Skeletal muscle satellite cell (primary cell): ENCODE data around the gene NATD1.
"Not testable (repeated sequence)": the region's sequence is repeated elsewhere in the genome, so short reads cannot be mapped to it uniquely, and the experiment has no call there.

ENCODE experiments used
- H3K27me3 ChIP-seq: 2 replicates; pipeline ENCODE4 v1.7.0; 2013; ENCODE audit warnings: low read length; ENCODE audit not compliant: control insufficient read depth, insufficient read depth
- H3K36me3 ChIP-seq: 2 replicates; pipeline ENCODE4 v1.7.0; 2013; ENCODE audit warnings: mild to moderate bottlenecking, control low read depth, low read length; ENCODE audit not compliant: insufficient read depth
- H3K4me1 ChIP-seq: 2 replicates; pipeline ENCODE4 v1.7.0; 2013; ENCODE audit warnings: low read length; ENCODE audit not compliant: control insufficient read depth, insufficient read depth
- H3K4me2 ChIP-seq: 2 replicates; pipeline ENCODE4 v1.7.0; 2013; ENCODE audit warnings: mild to moderate bottlenecking, low read length
- H3K4me3 ChIP-seq: 2 replicates; pipeline ENCODE4 v1.7.0; 2013; ENCODE audit warnings: low read length
- H3K9ac ChIP-seq: 2 replicates; pipeline ENCODE4 v1.7.0; 2013; ENCODE audit warnings: mild to moderate bottlenecking, low read depth, low read length, moderate library complexity
- H3K9me3 ChIP-seq: replicated peaks from 2 replicates; pipeline ENCODE4 v1.7.0; 2013; ENCODE audit warnings: mild to moderate bottlenecking, control low read depth, low read length

Gene NATD1

DNA sequence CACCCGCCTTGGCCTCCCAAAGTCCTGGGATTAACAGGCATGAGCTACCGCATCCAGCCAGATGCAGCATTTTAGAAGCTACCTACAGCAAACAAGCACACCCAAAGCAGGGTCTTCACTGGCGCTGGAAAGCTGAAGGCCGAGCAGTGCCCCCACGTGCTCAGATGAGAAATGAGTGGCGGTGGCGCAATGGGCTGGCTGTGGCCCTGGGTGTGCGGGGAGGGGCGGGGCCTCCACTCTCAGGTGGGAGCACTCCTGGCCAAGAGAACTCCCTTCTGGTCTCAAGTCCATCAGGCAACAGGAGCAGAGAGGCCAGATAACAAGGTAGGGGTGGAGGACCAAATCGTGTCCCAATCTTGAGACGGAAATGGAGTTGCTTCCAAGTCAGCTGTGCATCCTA lies 51.3 kb downstream of the NATD1 start:
- Histone ChIP-seq H3K27me3 (no peaks in the 10 kb centered on the region), H3K4me3 (no peak overlapping the region), H3K4me2 (no peak overlapping the region), H3K36me3 (peaks cover 21% of the 10 kb centered on the region), H3K9ac (no peak overlapping the region), H3K9me3 (no peaks in the 10 kb centered on the region), H3K4me1 (peaks cover 18% of the 10 kb centered on the region)

DNA sequence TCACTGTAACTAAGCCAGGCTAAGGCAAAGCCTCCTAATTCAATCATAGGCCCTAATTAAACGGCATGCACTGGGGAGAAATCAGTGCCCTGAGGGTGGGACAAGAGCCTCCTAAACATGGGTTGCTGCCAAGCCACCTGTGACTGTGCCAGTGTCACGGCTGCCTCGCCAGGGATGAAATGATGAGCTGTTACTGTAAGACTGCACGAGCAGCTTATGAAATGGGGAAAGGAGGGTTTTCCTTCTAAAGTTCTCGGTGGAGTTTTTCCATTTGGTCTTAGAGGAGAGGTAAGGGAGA lies 52.0 kb downstream of the NATD1 start:
- H3K9me3 ChIP-seq: no peaks in the 10 kb centered on the region
- no peak overlapping the region for H3K4me3 ChIP-seq
- H3K4me1 ChIP-seq: peaks cover 18% of the 10 kb centered on the region
- peaks cover 27% of the 10 kb centered on the region for H3K36me3 ChIP-seq
- no peak overlapping the region for H3K9ac ChIP-seq
- H3K4me2 ChIP-seq: no peak overlapping the region
- no peaks in the 10 kb centered on the region for H3K27me3 ChIP-seq

- Histone ChIP-seq H3K9me3 (no peaks in the 10 kb centered on the region), H3K27me3 (no peaks in the 10 kb centered on the region), H3K4me2 (no peak overlapping the region), H3K9ac (no peak overlapping the region), H3K36me3 (peaks cover 27% of the 10 kb centered on the region), H3K4me1 (peaks cover 18% of the 10 kb centered on the region), H3K4me3 (no peak overlapping the region)
Observed at GRCh38 chr17:21200590-21201297, 52.5 kb downstream of the NATD1 start.

- H3K4me3 ChIP-seq: no peak overlapping the region
- H3K36me3 ChIP-seq: peaks cover 27% of the 10 kb centered on the region
- peaks cover 15% of the 10 kb centered on the region for H3K4me1 ChIP-seq
- no peaks in the 10 kb centered on the region for H3K27me3 ChIP-seq
- no peak overlapping the region for H3K4me2 ChIP-seq
- no peaks in the 10 kb centered on the region for H3K9me3 ChIP-seq
- no peak overlapping the region for H3K9ac ChIP-seq
Observed at GRCh38 chr17:21199856-21200255, 53.4 kb downstream of the NATD1 start.

DNA sequence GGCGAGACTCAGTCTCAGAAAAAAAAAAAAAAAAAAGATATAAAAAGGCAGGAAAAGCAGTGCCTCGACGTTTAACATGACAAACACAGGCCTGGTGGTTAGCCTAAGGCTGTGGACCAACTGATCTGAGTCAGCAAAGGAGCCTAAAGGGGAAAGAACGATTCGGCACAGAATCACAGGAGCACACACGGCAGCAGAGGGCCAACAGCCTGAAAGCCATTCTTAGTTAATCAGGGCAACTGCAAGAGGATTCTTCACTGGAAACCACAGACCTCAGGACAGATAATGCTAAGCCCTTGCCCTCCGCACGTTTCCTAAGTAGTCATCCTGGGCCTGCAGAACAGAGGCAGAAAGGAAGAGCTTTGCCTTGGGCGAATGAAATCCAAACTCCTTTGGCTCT lies 53.9 kb downstream of the NATD1 start:
- H3K27me3 ChIP-seq: no peaks in the 10 kb centered on the region
- peaks cover 18% of the 10 kb centered on the region for H3K4me1 ChIP-seq
- H3K4me3 ChIP-seq: no peak overlapping the region
- H3K9ac ChIP-seq: no peak overlapping the region
- no peak overlapping the region for H3K4me2 ChIP-seq
- no peaks in the 10 kb centered on the region for H3K9me3 ChIP-seq
- H3K36me3 ChIP-seq: peaks cover 27% of the 10 kb centered on the region

DNA sequence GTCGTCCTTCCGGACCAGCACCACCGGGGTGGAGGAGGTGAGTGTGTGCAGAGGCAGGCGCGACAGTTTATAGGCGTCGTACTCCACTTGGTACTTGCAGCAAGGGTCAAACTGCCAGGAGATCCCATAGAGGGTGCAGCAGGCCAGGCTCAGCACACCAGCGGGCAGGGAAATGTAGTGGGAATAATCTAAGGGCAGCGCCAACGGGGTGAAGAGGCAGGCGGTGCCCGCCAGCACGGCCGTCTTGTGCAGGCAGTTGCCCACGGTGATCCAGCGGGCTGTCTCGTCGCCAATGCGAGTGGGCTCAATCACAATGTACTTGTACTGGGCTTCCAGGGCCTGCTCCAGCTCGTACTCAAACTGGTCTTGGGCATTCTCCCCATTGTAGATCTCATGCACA lies 54.8 kb downstream of the NATD1 start:
- Histone ChIP-seq H3K36me3 (peaks cover 30% of the 10 kb centered on the region), H3K9me3 (no peaks in the 10 kb centered on the region), H3K4me3 (no peak overlapping the region), H3K27me3 (no peaks in the 10 kb centered on the region), H3K9ac (no peak overlapping the region), H3K4me2 (no peak overlapping the region), H3K4me1 (peaks cover 23% of the 10 kb centered on the region)

GRCh38 chr17:21196126-21196525 lies 57.1 kb downstream of the NATD1 start:
- Histone ChIP-seq H3K9ac (no peak overlapping the region), H3K36me3 (peaks cover 31% of the 10 kb centered on the region), H3K9me3 (no peaks in the 10 kb centered on the region), H3K27me3 (no peaks in the 10 kb centered on the region), H3K4me2 (no peak overlapping the region), H3K4me1 (peaks cover 23% of the 10 kb centered on the region), H3K4me3 (no peak overlapping the region)

DNA sequence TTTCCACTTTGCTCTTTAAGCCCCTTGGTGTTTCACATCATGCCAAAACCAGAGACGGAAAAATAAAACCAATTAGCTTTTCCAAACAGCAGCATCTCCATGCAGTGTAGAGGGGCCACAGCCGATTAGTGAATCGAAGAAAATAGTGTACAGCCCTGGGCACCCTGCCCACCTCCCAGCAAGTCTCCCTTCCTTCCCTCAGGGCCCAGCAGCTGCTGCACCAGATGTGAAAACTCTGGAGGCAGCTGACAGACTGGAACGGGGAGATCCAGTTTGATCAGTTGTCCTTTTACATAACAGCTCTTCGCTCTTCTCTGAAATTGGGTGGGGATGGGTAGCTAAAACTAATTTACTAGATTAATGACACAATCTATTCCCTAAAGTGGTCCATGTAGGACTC lies 58.5 kb downstream of the NATD1 start:
- no peak overlapping the region for H3K4me3 ChIP-seq
- peaks cover 16% of the 10 kb centered on the region for H3K4me1 ChIP-seq
- peak overlapping the region; percentile 12 for H3K4me2 ChIP-seq
- H3K9ac ChIP-seq: no peak overlapping the region
- H3K9me3 ChIP-seq: no peaks in the 10 kb centered on the region
- peaks cover 34% of the 10 kb centered on the region for H3K36me3 ChIP-seq
- no peaks in the 10 kb centered on the region for H3K27me3 ChIP-seq

- Histone ChIP-seq H3K4me2 (peak overlapping the region; percentile 12), H3K9me3 (no peaks in the 10 kb centered on the region), H3K4me1 (peaks cover 12% of the 10 kb centered on the region), H3K27me3 (no peaks in the 10 kb centered on the region), H3K36me3 (peaks cover 35% of the 10 kb centered on the region), H3K4me3 (no peak overlapping the region), H3K9ac (no peak overlapping the region)
Observed at GRCh38 chr17:21194226-21194625, 59.0 kb downstream of the NATD1 start.

DNA sequence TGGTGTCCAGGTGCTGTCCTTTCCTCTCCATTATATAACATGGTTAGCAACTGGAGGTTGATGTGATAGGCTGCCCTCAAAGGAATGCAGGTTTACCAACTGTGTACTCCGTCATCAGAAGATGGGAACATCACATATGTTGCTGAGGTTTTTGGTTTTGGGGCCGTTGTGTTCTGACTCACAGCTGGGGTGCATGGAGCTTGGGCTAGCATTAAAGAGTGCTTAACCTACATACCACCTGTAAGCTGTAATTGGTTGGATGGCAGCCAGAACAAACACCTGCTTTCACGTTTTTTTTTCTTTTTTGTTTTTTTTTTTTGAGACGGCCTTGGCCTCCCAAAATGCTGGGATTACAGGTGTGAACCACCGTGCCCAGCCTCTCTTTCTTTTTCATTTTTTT lies 60.2 kb downstream of the NATD1 start:
- no peak overlapping the region for H3K4me2 ChIP-seq
- H3K4me3 ChIP-seq: no peak overlapping the region
- H3K9ac ChIP-seq: no peak overlapping the region
- H3K27me3 ChIP-seq: no peaks in the 10 kb centered on the region
- peaks cover 12% of the 10 kb centered on the region for H3K4me1 ChIP-seq
- H3K36me3 ChIP-seq: peaks cover 36% of the 10 kb centered on the region
- H3K9me3 ChIP-seq: no peaks in the 10 kb centered on the region

GRCh38 chr17:21192414-21192813 lies 60.8 kb downstream of the NATD1 start:
- H3K27me3 ChIP-seq, H3K4me2 ChIP-seq, H3K9ac ChIP-seq, H3K9me3 ChIP-seq, H3K4me3 ChIP-seq: not testable (repeated sequence)
- H3K36me3 ChIP-seq: peaks cover 31% of the 10 kb centered on the region
- H3K4me1 ChIP-seq: peaks cover 12% of the 10 kb centered on the region

DNA sequence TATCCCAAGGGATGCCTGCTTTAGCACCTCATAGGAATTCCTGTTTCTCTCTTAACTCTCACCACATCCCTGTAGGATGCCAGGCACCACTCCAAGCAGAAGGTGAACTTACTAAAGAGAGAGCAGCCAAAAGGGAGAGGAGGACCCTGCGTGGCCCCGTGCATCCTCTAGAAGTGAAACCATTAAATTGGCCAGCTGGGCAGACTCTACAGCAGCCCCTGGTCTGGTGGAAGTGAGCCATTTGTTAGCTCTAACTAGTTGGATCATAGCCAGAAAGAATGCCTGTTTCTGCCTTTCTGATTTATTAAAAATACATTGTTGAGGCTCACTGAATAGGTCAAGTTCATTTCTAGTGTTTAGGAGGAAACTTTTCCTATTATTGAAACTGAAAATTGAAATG lies 61.5 kb downstream of the NATD1 start:
- Histone ChIP-seq H3K9me3 (no peaks in the 10 kb centered on the region), H3K36me3 (peaks cover 25% of the 10 kb centered on the region), H3K4me2 (no peak overlapping the region), H3K4me3 (no peak overlapping the region), H3K27me3 (no peaks in the 10 kb centered on the region), H3K4me1 (peaks cover 12% of the 10 kb centered on the region), H3K9ac (no peak overlapping the region)
